ENCODE measurements around the gene TMEM140.

TMEM140 gene

GRCh38 chr7:135181261-135181928, 33.5 kb downstream of the TMEM140 start:
- H3K27me3 ChIP-seq (ENCODE audit: insufficient read depth, low read length, poor library complexity): no peaks in the 10 kb centered on the region
- H3K4me2 ChIP-seq (ENCODE audit: insufficient read depth, low read length): no peak overlapping the region
- H3K9ac ChIP-seq (ENCODE audit: low read depth, low read length): no peak overlapping the region
- no peak for ATAC-seq (ENCODE audit: insufficient read depth, low read depth)
- peaks cover 24% of the 10 kb centered on the region for H3K9me3 ChIP-seq (ENCODE audit: insufficient read depth, low read length, severe bottlenecking)
- no peak for DNase-seq
- no peaks in the 10 kb centered on the region for H3K4me1 ChIP-seq (ENCODE audit: insufficient read depth, low read length)
- no peaks in the 10 kb centered on the region for H4K20me1 ChIP-seq (ENCODE audit: insufficient read depth, low read length)
- H3K36me3 ChIP-seq (ENCODE audit: insufficient read depth, low read length): peaks cover 22% of the 10 kb centered on the region
- no peak overlapping the region for H2AFZ ChIP-seq (ENCODE audit: low read depth, low read length)
- TF ChIP-seq EZH2 (IDR thresholded peaks at IDR 0.05; ENCODE audit: borderline replicate concordance, low read depth, low read length, severe bottlenecking) (no peak), CTCF (IDR thresholded peaks at IDR 0.05; ENCODE audit: borderline replicate concordance, extremely low read depth, low read length, poor library complexity, severe bottlenecking) (no peak)
- H3K79me2 ChIP-seq (ENCODE audit: insufficient read depth, low read length): no peaks in the 10 kb centered on the region
- H3K27ac ChIP-seq (ENCODE audit: low read length): no peak overlapping the region
- H3K4me3 ChIP-seq (ENCODE audit: low read depth in 1 of 2, low read length in 2 of 2): no peak overlapping the region

- no peaks in the 10 kb centered on the region for H4K20me1 ChIP-seq (ENCODE audit: insufficient read depth, low read length)
- H3K4me1 ChIP-seq (ENCODE audit: insufficient read depth, low read length): no peaks in the 10 kb centered on the region
- DNase-seq (no peak), ATAC-seq (ENCODE audit: insufficient read depth, low read depth) (no peak)
- H2AFZ ChIP-seq (ENCODE audit: low read depth, low read length): no peak overlapping the region
- H3K4me3 ChIP-seq (ENCODE audit: low read depth in 1 of 2, low read length in 2 of 2): no peak overlapping the region
- no peak overlapping the region for H3K4me2 ChIP-seq (ENCODE audit: insufficient read depth, low read length)
- H3K27ac ChIP-seq (ENCODE audit: low read length): no peak overlapping the region
- peaks cover 24% of the 10 kb centered on the region for H3K9me3 ChIP-seq (ENCODE audit: insufficient read depth, low read length, severe bottlenecking)
- H3K27me3 ChIP-seq (ENCODE audit: insufficient read depth, low read length, poor library complexity): no peaks in the 10 kb centered on the region
- no peaks in the 10 kb centered on the region for H3K79me2 ChIP-seq (ENCODE audit: insufficient read depth, low read length)
- TF ChIP-seq CTCF (IDR thresholded peaks at IDR 0.05; ENCODE audit: borderline replicate concordance, extremely low read depth, low read length, poor library complexity, severe bottlenecking) (no peak), EZH2 (IDR thresholded peaks at IDR 0.05; ENCODE audit: borderline replicate concordance, low read depth, low read length, severe bottlenecking) (no peak)
- H3K9ac ChIP-seq (ENCODE audit: low read depth, low read length): no peak overlapping the region
- H3K36me3 ChIP-seq (ENCODE audit: insufficient read depth, low read length): peaks cover 28% of the 10 kb centered on the region
Measured at GRCh38 chr7:135181929-135182678, 34.2 kb downstream of the TMEM140 start.

DNA sequence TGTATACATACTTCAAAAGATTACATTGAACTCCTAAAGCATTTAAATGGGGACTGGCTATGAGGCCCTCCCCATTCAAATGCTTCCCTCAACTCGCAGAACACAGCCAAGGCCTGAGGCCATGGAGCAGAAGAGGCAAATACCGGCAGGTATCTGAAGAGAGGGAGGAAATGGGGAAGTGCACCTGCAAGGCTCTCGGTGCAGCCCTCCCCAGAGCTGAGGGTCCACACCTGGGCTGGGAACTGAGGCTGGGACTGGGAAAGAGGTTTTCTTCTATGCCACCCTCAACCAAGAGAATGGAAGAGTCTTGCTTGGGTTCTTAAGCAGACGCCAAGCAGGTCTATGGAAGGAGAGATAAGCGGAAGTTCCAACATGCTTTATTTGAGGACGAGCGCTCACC, 35.6 kb downstream of the TMEM140 start:
- DNase-seq (no peak), ATAC-seq (ENCODE audit: insufficient read depth, low read depth) (no peak)
- Histone ChIP-seq H3K27me3 (ENCODE audit: insufficient read depth, low read length, poor library complexity) (no peaks in the 10 kb centered on the region), H3K79me2 (ENCODE audit: insufficient read depth, low read length) (no peaks in the 10 kb centered on the region), H3K4me2 (ENCODE audit: insufficient read depth, low read length) (no peak overlapping the region), H3K36me3 (ENCODE audit: insufficient read depth, low read length) (peaks cover 39% of the 10 kb centered on the region), H2AFZ (ENCODE audit: low read depth, low read length) (no peak overlapping the region), H4K20me1 (ENCODE audit: insufficient read depth, low read length) (no peaks in the 10 kb centered on the region), H3K4me1 (ENCODE audit: insufficient read depth, low read length) (no peaks in the 10 kb centered on the region), H3K9ac (ENCODE audit: low read depth, low read length) (no peak overlapping the region), H3K4me3 (ENCODE audit: low read depth in 1 of 2, low read length in 2 of 2) (no peak overlapping the region), H3K9me3 (ENCODE audit: insufficient read depth, low read length, severe bottlenecking) (peaks cover 24% of the 10 kb centered on the region), H3K27ac (ENCODE audit: low read length) (no peak overlapping the region)
- no peak for TF ChIP-seq CTCF (IDR thresholded peaks at IDR 0.05; ENCODE audit: borderline replicate concordance, extremely low read depth, low read length, poor library complexity, severe bottlenecking)
- TF ChIP-seq EZH2 (IDR thresholded peaks at IDR 0.05; ENCODE audit: borderline replicate concordance, low read depth, low read length, severe bottlenecking): no peak
